Thyroid gland (tissue), 4 donors: ENCODE measurements around the gene SHOC2. TPM values are rescaled to one million over a fixed set of nuclear protein-coding genes. Genes with fewer than 3 reads are reported as not detected.

Source experiments
- DNase-seq, 2 donors: peaks; one replicate each; pipeline ENCODE4 v3.0.0-alpha.2; 2019
- H3K27ac ChIP-seq, 3 donors: fragments of 200-600 bp; sonication (generic); 1 replicate in 2 of 3; 2 replicates in 1 of 3; pipeline ENCODE4 v1.5.1; 2016 to 2019; ENCODE audit warnings: mild to moderate bottlenecking in 1 of 3, moderate library complexity in 1 of 3
- H3K27me3 ChIP-seq: fragments of 200-600 bp; sonication (generic); one replicate; pipeline ENCODE4 v1.5.1; 2019
- H3K36me3 ChIP-seq, 2 donors: fragments of 200-600 bp; sonication (generic); one replicate each; pipeline ENCODE4 v1.5.1; 2016 to 2019
- H3K4me1 ChIP-seq, 2 donors: fragments of 200-600 bp; sonication (generic); one replicate each; pipeline ENCODE4 v1.5.1; 2017 to 2019
- H3K4me3 ChIP-seq, 3 donors: fragments of 200-600 bp; sonication (generic); replicated peaks in 1 of 3; 1 replicate in 2 of 3; 2 replicates in 1 of 3; pipeline ENCODE4 v1.5.1; 2016; ENCODE audit warnings: mild to moderate bottlenecking in 1 of 3
- H3K9me3 ChIP-seq: fragments of 200-600 bp; sonication (generic); one replicate; pipeline ENCODE4 v1.5.1; 2017
- POLR2A ChIP-seq, 2 donors: fragments of 450-650 bp; IDR thresholded peaks; one replicate each; pipeline ENCODE4 v1.6.1; 2017; ENCODE audit warnings: antibody characterized with exemption in 2 of 2, mild to moderate bottlenecking in 2 of 2, moderate library complexity in 1 of 2
- WGBS, 2 donors: methylation state at CpG; one replicate each; pipeline ENCODE4 v1.1.5; 2017; 5-methylcytosine and 5-hydroxymethylcytosine counted together
- intact Hi-C: fragments of 100-400 bp; cut with DNase I; formaldehyde crosslinking; loops from one replicate; pipeline ENCODE4 v1.15.1; 2023
- total RNA-seq, 4 donors: library from RNA; depleted of rRNA; stranded (reverse); fragments of >200 nt; gene quantifications; one replicate each; pipeline ENCODE4 v1.2.3, GENCODE V29; 2016
- TF ChIP-seq, protein P1 (sequence below), 6 experiments: fragments of 200-600 bp in 3 of 6; fragments of 450-650 bp in 3 of 6; sonication (generic) in 3 of 6; IDR thresholded peaks; one replicate each; pipeline ENCODE4 v1.5.1; 2016 to 2019; ENCODE audit warnings: antibody characterized with exemption in 6 of 6, mild to moderate bottlenecking in 2 of 6, inconsistent platforms in 1 of 6, moderate library complexity in 1 of 6

The SHOC2 gene
- total RNA-seq, 4 donors from 2014 or later: 62.2 to 96.2 (median 71.1) TPM

DNA sequence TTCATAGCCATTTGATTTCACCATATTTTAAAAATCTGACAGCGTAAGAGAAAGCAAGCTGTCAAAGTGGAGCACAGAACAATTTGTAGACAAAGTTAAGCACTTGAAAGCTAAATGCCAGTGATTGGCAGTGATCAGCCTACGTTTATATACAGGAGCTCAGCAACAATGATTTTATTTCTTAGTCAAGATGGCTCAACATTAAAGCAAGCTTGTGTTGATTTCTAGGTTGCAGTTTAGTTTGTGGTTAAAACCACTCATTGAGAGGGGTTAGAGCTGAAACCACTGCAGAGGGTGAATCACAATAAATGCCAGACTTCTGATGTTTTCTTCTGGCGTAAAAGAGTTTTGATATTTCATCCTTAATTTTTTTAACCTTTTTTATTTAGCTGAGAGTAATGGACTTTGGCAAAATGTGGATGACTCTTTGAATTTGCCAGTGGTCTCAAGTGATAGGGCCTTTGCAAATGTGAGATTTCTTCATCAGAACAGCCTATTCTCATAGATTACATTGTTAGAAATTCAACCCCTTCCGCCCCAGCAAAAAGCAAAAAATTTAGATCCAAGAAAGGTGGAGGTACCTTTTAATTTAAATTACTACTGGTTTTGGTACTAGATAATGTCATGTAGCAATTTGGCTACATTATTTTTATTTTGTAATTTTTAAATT lies 73.8 kb downstream of the SHOC2 start:
- TF ChIP-seq, protein P1, sequence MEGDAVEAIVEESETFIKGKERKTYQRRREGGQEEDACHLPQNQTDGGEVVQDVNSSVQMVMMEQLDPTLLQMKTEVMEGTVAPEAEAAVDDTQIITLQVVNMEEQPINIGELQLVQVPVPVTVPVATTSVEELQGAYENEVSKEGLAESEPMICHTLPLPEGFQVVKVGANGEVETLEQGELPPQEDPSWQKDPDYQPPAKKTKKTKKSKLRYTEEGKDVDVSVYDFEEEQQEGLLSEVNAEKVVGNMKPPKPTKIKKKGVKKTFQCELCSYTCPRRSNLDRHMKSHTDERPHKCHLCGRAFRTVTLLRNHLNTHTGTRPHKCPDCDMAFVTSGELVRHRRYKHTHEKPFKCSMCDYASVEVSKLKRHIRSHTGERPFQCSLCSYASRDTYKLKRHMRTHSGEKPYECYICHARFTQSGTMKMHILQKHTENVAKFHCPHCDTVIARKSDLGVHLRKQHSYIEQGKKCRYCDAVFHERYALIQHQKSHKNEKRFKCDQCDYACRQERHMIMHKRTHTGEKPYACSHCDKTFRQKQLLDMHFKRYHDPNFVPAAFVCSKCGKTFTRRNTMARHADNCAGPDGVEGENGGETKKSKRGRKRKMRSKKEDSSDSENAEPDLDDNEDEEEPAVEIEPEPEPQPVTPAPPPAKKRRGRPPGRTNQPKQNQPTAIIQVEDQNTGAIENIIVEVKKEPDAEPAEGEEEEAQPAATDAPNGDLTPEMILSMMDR (IDR thresholded peaks at IDR 0.05): no peak
- 82 to 86% methylated on average over 4 of the region's 4 CpGs for WGBS, 2 donors
- Histone ChIP-seq H3K4me1 (peaks cover 3 to 13% of the 10 kb centered on the region in 2 donors), H3K36me3 (no peaks in the 10 kb centered on the region), H3K27ac (no peak overlapping the region), H3K27me3 (no peaks in the 10 kb centered on the region), H3K4me3 (no peak overlapping the region), H3K9me3 (no peaks in the 10 kb centered on the region)
- DNase-seq: no peak
- intact Hi-C loops: no loop called here

DNA sequence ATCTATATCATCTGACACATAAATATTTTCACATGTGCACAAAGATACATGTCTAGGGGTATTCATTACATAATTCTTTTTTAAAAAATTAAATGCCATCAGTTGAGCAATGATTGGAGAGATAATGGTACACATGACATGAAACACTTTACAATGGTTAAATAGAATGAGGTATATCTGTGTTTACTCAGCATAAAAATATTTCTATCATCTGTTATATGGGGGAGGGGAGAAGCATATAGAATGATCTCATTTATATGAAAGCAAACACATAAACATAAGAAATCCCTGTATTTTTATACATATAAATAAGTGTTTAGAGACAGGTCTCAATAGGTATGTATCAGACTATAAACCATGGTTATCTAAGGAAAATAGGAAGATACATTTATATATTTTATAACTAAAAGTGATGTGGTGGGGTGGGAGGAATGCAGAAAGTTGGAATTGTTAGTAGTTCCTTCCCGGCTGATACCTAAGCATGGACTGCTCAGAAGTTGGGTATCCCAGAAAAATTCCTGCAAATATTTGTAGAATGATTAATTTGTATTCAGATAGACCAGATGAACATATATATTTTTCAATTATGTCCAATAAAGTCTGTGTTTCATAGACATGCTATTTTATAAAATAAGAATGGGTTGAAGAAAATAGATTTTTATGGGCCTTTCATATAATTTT lies 75.1 kb downstream of the SHOC2 start:
- DNase-seq: no peak
- no peak for TF ChIP-seq POLR2A (IDR thresholded peaks at IDR 0.05)
- TF ChIP-seq, protein P1 (IDR thresholded peaks at IDR 0.05): no peak
- Histone ChIP-seq H3K9me3 (no peaks in the 10 kb centered on the region), H3K27me3 (no peaks in the 10 kb centered on the region), H3K27ac (no peak overlapping the region), H3K4me3 (no peak overlapping the region), H3K36me3 (no peaks in the 10 kb centered on the region), H3K4me1 (peaks cover 3 to 13% of the 10 kb centered on the region in 2 donors)
- 95 to 97% methylated on average over 1 of the region's 1 CpG for WGBS, 2 donors
- intact Hi-C loops: no loop called here

- WGBS, 2 donors: 81 to 86% methylated on average over 2 of the region's 2 CpGs
- TF ChIP-seq, protein P1 (IDR thresholded peaks at IDR 0.05): no peak
- TF ChIP-seq POLR2A (IDR thresholded peaks at IDR 0.05): no peak
- H3K27me3 ChIP-seq: no peaks in the 10 kb centered on the region
- no peak overlapping the region for H3K4me3 ChIP-seq
- no peaks in the 10 kb centered on the region for H3K9me3 ChIP-seq
- no peak for DNase-seq
- H3K36me3 ChIP-seq: no peaks in the 10 kb centered on the region
- no peak overlapping the region for H3K27ac ChIP-seq
- intact Hi-C loops: no loop called here
- H3K4me1 ChIP-seq: peaks cover 3 to 13% of the 10 kb centered on the region in 2 donors
These were observed 75.9 kb downstream of the SHOC2 start for GRCh38 chr10:110995301-110995700.

- DNase-seq: no peak
- intact Hi-C loops: no loop called here
- TF ChIP-seq, protein P1 (IDR thresholded peaks at IDR 0.05): no peak
- TF ChIP-seq POLR2A (IDR thresholded peaks at IDR 0.05): no peak
- Histone ChIP-seq H3K27me3 (no peaks in the 10 kb centered on the region), H3K36me3 (no peaks in the 10 kb centered on the region), H3K9me3 (no peaks in the 10 kb centered on the region), H3K4me1 (peaks cover 3 to 13% of the 10 kb centered on the region in 2 donors), H3K27ac (no peak overlapping the region), H3K4me3 (no peak overlapping the region)
- WGBS, 2 donors: 93 to 97% methylated on average over 6 of the region's 6 CpGs
These were observed 76.9 kb downstream of the SHOC2 start for GRCh38 chr10:110996256-110996655.

GRCh38 chr10:111004016-111004415 lies 84.6 kb downstream of the SHOC2 start:
- Histone ChIP-seq H3K4me1 (no peaks in the 10 kb centered on the region), H3K27ac (no peak overlapping the region), H3K4me3 (no peak overlapping the region), H3K27me3 (no peaks in the 10 kb centered on the region), H3K9me3 (no peaks in the 10 kb centered on the region), H3K36me3 (peaks cover 0 to 9% of the 10 kb centered on the region in 2 donors)
- no peak for DNase-seq
- TF ChIP-seq POLR2A (IDR thresholded peaks at IDR 0.05): no peak
- TF ChIP-seq, protein P1 (IDR thresholded peaks at IDR 0.05): no peak
- WGBS, 2 donors: 95 to 98% methylated on average over 1 of the region's 1 CpG
- intact Hi-C loops: no loop called here
